ENCODE measurements around the gene GSTO1. TPM values are rescaled to one million over a fixed set of nuclear protein-coding genes. Genes with fewer than 3 reads are reported as not detected.

GSTO1 gene
- total RNA-seq, result 88.3 and 139 TPM in 2 replicates

DNA sequence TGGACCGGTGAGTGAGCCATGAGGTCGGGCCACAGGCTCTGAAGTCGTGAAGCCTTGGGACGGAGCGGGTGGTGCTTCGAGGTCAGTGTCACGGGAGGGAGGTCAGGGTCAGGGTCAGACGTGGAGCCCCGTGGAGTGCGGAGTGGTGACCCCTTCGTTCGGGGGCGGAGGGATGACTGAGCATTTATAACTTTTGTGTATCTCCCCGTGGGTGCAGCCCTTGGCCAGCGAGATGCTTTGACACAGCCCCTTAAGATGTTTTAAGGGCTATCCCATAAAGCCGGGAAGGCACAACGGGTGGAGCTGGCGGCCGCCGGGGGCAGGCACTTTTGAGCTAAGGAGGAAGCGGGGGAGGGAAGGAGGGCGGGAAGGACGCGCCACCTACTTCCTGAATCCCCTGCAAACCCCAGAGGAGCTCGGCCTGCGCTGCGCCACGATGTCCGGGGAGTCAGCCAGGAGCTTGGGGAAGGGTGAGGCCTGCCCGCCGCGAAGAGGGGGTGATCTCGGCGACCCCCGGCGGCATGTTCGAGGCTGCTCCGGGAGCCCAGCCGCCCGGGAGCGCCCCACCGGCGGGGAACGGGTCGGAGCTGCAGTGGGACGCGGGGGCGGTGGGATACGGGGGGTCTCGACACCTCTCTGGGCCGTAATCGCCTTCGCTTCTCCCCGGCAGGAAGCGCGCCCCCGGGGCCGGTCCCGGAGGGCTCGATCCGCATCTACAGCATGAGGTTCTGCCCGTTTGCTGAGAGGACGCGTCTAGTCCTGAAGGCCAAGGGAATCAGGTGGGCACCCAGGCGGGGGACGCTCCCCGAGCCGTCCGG, at the start of gene GSTO1:
GSTO1 (plus strand) TSS at position 400 of the 818 bp plus-strand sequence; CDS start at position 437, 37 bp downstream.

DNA sequence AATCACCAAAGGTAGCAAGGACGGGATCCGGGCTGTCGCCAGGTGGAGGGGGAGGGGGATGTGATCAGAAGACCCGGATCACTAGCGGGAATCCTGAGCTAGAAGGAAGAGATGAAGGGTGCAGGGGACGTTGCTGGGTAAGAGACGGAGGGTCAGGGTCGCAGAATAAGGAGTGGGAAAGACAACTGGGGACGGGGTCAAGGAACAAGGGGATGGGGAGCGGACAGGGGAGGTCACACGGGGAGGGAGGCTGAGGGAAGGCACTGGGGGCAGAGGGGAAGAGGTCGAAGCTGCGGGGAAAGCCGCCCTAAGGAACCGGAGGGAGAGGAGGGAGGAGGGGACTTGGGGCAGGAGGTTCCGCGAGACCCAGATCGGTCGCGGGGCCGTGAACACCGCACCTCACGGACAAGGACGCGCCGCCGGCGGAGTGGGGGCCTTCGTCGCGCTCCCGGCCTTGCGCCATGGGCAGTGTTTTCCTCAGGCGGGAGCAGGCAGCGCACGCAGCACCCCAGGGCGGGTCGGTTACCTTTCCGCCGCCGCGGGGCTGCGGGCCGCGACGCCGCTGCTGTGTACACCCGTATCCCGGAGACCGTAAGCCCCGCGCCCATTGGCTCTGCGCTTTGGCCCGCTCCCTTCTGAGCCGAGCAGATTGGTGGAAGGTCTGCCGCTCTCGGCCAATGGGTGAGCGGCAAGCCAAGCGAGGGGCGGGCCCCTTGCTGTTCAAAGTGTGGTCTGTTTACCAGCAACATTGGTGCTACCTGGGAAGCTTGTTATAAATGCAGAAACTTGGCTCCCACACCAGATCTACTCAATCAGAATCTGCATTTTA, 22.7 kb upstream of the GSTO1 start, which contains the start of gene CFAP43:
CFAP43 (minus strand) TSS at position 581 of the 829 bp plus-strand sequence; CDS start at position 463, 118 bp downstream.

DNA sequence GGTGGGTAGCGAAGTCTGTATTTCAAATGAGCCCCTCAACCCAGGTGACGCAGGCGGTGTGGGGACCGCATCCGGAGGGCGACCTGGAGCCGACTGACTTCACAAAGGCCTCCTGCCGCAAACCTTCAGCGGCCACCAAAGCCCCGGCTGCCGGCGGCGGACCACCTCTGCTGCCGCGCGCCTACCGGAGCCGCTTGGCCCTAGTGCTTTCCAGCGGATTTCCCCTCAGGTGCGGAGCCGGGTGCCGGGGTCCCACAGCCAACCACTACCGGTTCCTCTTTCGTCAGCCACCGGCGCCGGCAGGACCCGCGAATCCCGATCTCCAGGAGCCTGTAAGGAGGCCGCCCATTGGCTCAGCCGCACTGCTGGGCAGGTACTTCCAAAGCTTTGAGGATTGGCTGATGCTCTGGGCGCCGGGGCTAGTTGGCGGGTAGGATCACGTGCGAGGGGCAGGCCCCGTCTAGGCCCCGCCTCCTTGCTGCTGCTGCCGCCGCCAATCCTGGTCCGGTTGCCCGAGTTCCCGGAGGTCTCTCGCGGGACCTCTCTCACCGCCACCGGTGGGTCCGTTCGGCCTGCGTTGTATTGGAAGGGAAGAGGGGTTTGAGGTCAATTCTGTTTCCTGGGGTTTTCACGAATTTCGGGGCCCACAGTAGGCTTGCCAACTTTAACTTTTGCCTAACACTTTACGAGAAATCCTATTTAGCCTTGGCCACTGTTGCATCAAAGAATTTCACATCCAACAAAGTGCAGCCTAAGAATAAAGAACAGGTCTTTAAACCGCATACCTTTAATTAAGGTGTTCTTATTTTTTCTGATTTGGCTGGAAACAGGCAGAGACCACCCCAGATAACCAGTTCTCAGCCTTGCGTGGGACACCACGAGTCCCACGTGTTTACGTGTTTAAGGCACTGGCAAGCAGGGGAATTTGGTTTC, 14.3 kb downstream of the GSTO1 start, which contains the start of gene GSTO2:
GSTO2 (plus strand) TSS at position 472 of the 933 bp plus-strand sequence. CDS start 5,732 bp downstream, outside the sequence.

Small RNA genes lying within 50 kb of the gene (small RNA-seq; reads per million reads assigned to genes)
- gene MIR4482, result not detected
- gene MIR609, result not detected

Other genes starting within 250 kb of the GSTO1 start
- gene COL17A1, start 169.0 kb upstream of the GSTO1 start, total RNA-seq, result 1.2 and 1.6 TPM in 2 replicates
- gene SFR1, start 132.7 kb upstream of the GSTO1 start, total RNA-seq, result 7.6 and 7.8 TPM in 2 replicates
- gene CFAP43, start 22.5 kb upstream of the GSTO1 start, total RNA-seq, result 0.32 and 0.36 TPM in 2 replicates
- 0.85 and 3.4 TPM in 2 replicates for gene GSTO2, start 14.3 kb downstream of the GSTO1 start, total RNA-seq
- gene ITPRIP, start 83.6 kb downstream of the GSTO1 start, total RNA-seq, result 22.9 and 23.1 TPM in 2 replicates
- 0.49 and 0.81 TPM in 2 replicates for gene CFAP58, start 98.9 kb downstream of the GSTO1 start, total RNA-seq